Liver (tissue), 3 donors: ENCODE data around the gene HDDC3.

Experiments
- EGR1 ChIP-seq, 2 donors: IDR thresholded peaks; 2 replicates each; pipeline ENCODE4 v1.6.1; 2016 to 2018; ENCODE audit warnings: antibody characterized with exemption in 2 of 2, low read depth in 2 of 2
- FOXA1 ChIP-seq: IDR thresholded peaks from 2 replicates; pipeline ENCODE4 v1.6.1; 2016; ENCODE audit warnings: antibody characterized with exemption
- GABPA ChIP-seq, 2 donors: IDR thresholded peaks in 1 of 2; conservative IDR thresholded peaks in 1 of 2; 2 replicates each; pipeline ENCODE4 v1.6.1; 2016; ENCODE audit warnings: antibody characterized with exemption in 2 of 2, mild to moderate bottlenecking in 1 of 2, moderate library complexity in 1 of 2
- JUND ChIP-seq, 2 donors: IDR thresholded peaks; 2 replicates each; pipeline ENCODE4 v1.6.1; 2016; ENCODE audit warnings: antibody characterized with exemption in 2 of 2
- MAX ChIP-seq: IDR thresholded peaks from 2 replicates; pipeline ENCODE4 v1.6.1; 2016; ENCODE audit warnings: antibody characterized with exemption
- RAD21 ChIP-seq, 2 donors: IDR thresholded peaks; 2 replicates each; pipeline ENCODE4 v1.6.1; 2016; ENCODE audit warnings: antibody characterized with exemption in 2 of 2, mild to moderate bottlenecking in 2 of 2
- RXRA ChIP-seq, 2 donors: IDR thresholded peaks; 2 replicates each; pipeline ENCODE4 v1.6.1; 2017 to 2018; ENCODE audit warnings: antibody characterized with exemption in 2 of 2, mild to moderate bottlenecking in 1 of 2
- SP1 ChIP-seq: IDR thresholded peaks from 2 replicates; pipeline ENCODE4 v1.6.1; 2018; ENCODE audit warnings: antibody characterized with exemption, mild to moderate bottlenecking
- TAF1 ChIP-seq: conservative IDR thresholded peaks from 2 replicates; pipeline ENCODE4 v1.6.1; 2016; ENCODE audit warnings: antibody characterized with exemption, mild to moderate bottlenecking
- YY1 ChIP-seq: IDR thresholded peaks from 2 replicates; pipeline ENCODE4 v1.6.1; 2016; ENCODE audit warnings: antibody characterized with exemption, mild to moderate bottlenecking
- ZBTB33 ChIP-seq: IDR thresholded peaks from 2 replicates; pipeline ENCODE4 v1.6.1; 2016; ENCODE audit warnings: antibody characterized with exemption
- TF ChIP-seq, protein P1 (sequence below): fragments of 150-350 bp; IDR thresholded peaks from 2 replicates; pipeline ENCODE4 v1.5.1; 2017; ENCODE audit warnings: improper control_type of control experiment, low read depth, low read length; ENCODE audit not compliant: missing input control
- TF ChIP-seq, protein P2 (sequence below): IDR thresholded peaks from 2 replicates; pipeline ENCODE4 v1.6.1; 2016; ENCODE audit warnings: antibody characterized with exemption, mild to moderate bottlenecking
- TF ChIP-seq, protein P3 (sequence below): IDR thresholded peaks from 2 replicates; pipeline ENCODE4 v1.6.1; 2016; ENCODE audit warnings: antibody characterized with exemption
- donor health status: healthy.
- donor health status: healthy.

DNA sequence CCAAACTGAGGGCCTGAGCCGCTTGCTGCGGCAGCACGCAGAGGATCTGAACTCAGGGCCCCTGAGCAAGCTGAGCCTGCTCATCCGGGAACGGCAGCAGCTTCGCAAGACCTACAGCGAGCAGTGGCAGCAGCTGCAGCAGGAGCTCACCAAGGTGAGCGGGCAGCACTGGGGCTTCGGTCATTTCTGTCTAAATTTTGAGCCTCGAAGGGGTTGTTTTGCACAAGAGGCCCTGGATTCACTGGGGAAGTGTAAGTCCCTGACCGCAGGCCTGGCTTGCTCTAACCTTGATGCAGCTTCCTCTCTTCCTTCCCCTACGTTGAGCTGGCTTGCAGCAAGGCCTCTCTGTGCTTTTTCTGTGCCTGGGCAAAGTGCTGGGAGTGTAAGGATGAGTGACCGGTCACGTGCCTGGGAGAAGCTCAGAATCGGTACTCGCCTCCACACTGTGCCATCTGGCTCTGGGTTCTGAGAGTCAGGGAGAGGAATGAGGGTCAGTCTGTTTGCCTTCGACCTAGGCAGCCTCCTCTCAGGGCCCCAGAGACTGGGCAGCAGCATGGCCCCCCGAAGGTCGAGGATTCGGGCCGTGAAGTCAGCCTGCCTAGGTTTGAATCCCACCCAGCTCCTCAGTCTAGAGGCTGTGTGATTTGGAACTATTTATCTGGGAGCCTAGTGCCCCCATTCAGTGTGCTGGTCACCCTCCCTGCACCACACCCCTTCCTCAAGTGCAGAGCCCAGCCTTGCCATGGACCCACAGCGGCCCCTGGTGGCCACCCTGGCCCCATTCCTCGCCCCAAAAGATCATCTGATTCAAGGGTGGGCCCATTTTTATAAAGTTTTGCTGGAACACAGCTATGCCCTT is 46.7 kb downstream of the HDDC3 start:
- TF ChIP-seq, protein P1, sequence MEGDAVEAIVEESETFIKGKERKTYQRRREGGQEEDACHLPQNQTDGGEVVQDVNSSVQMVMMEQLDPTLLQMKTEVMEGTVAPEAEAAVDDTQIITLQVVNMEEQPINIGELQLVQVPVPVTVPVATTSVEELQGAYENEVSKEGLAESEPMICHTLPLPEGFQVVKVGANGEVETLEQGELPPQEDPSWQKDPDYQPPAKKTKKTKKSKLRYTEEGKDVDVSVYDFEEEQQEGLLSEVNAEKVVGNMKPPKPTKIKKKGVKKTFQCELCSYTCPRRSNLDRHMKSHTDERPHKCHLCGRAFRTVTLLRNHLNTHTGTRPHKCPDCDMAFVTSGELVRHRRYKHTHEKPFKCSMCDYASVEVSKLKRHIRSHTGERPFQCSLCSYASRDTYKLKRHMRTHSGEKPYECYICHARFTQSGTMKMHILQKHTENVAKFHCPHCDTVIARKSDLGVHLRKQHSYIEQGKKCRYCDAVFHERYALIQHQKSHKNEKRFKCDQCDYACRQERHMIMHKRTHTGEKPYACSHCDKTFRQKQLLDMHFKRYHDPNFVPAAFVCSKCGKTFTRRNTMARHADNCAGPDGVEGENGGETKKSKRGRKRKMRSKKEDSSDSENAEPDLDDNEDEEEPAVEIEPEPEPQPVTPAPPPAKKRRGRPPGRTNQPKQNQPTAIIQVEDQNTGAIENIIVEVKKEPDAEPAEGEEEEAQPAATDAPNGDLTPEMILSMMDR = peak; percentile 95
- TF ChIP-seq SP1 (no peak), TAF1 (no peak), EGR1 (IDR thresholded peaks at IDR 0.05; ENCODE audit: low read depth in 2 of 2) (no peak), FOXA1 (no peak), RAD21 (IDR thresholded peaks at IDR 0.05) (peak; percentile 98), JUND (IDR thresholded peaks at IDR 0.05) (no peak), ZBTB33 (no peak), YY1 (no peak), GABPA (IDR thresholded peaks at IDR 0.05 in 1 of 2, conservative IDR thresholded peaks at IDR 0.05 in 1 of 2) (no peak), RXRA (IDR thresholded peaks at IDR 0.05) (no peak), MAX (no peak)
- TF ChIP-seq, protein P2, sequence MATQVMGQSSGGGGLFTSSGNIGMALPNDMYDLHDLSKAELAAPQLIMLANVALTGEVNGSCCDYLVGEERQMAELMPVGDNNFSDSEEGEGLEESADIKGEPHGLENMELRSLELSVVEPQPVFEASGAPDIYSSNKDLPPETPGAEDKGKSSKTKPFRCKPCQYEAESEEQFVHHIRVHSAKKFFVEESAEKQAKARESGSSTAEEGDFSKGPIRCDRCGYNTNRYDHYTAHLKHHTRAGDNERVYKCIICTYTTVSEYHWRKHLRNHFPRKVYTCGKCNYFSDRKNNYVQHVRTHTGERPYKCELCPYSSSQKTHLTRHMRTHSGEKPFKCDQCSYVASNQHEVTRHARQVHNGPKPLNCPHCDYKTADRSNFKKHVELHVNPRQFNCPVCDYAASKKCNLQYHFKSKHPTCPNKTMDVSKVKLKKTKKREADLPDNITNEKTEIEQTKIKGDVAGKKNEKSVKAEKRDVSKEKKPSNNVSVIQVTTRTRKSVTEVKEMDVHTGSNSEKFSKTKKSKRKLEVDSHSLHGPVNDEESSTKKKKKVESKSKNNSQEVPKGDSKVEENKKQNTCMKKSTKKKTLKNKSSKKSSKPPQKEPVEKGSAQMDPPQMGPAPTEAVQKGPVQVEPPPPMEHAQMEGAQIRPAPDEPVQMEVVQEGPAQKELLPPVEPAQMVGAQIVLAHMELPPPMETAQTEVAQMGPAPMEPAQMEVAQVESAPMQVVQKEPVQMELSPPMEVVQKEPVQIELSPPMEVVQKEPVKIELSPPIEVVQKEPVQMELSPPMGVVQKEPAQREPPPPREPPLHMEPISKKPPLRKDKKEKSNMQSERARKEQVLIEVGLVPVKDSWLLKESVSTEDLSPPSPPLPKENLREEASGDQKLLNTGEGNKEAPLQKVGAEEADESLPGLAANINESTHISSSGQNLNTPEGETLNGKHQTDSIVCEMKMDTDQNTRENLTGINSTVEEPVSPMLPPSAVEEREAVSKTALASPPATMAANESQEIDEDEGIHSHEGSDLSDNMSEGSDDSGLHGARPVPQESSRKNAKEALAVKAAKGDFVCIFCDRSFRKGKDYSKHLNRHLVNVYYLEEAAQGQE = no peak
- TF ChIP-seq, protein P3, sequence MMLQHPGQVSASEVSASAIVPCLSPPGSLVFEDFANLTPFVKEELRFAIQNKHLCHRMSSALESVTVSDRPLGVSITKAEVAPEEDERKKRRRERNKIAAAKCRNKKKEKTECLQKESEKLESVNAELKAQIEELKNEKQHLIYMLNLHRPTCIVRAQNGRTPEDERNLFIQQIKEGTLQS = no peak
